ENCODE results near the gene LYPD6.

DNA sequence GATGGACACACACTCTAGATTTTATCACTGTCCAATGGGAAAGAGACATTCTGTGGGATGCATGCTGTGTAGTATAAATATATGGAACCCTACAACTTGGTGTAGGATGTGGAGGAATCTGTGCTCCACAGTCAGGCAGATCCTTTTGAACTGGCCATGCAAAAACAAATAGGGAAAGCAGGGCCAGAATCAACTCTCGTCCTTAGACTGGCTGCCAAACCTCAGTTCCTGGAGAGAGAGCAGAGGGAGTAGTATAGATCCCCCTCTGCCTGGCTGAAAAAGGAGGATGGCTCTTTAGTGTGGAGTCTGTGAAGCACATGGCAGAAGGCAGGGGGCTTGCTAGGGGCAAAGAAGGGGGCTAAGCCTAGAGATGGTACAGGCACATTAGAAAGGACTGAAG, 84.7 kb downstream of the LYPD6 start:
- TF ChIP-seq POLR2A (IDR thresholded peaks at IDR 0.05) (no peak), CTCF (IDR thresholded peaks at IDR 0.05) (no peak), EP300 (IDR thresholded peaks at IDR 0.05) (no peak)
